A204.1 (cell line): ENCODE data around the gene DROSHA.
"Not testable (repeated sequence)": the region's sequence is repeated elsewhere in the genome, so short reads cannot be mapped to it uniquely, and the experiment has no call there.

Experiments
- FAIRE-seq: peaks from 2 replicates; lab custom pipeline; 2012; peaks lifted over from hg19 to GRCh38; lab: Jason Lieb, UNC

Gene DROSHA

DNA sequence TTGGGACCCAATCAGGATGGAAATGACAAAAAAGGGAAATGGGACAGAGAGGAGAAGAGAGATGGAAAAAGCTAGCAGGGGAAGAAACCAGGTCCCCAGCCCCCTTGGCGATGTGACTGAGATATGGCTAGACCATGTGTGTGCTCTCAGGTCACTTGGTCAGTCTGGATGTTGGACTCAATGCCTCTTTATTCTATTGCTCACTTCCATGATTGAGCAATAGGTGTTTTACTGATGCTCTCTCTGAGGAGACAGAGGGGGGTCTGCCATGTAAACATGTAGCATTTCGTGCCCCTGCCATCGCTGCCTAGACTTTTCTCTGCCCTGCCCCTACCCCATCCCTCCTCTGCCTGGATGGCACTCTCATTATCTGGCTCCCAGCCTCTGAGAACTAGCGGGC is 150.6 kb downstream of the DROSHA start:
- no peak for FAIRE-seq

DNA sequence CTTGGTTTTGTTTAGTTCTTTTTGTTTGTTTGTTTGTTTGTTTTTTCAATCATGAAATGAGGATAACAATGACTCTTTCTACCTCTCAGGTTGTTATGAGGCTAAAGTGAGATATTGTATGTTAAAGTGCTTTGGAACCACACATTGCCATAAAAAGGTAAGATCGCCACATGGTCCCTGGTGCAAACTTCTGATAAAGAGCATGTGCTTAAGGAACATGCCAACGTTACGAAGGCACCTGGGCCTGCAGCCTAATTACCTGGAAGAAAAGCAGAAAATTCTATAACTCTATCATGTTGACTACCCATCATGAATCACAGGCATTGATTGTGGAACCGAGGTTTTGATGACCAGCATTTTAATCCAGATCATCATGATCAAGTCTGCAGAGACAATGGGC is 151.8 kb downstream of the DROSHA start:
- FAIRE-seq: no peak

- no peak for FAIRE-seq
Observed at GRCh38 chr5:31378838-31379237, 153.1 kb downstream of the DROSHA start.

GRCh38 chr5:31378136-31378535 is 153.8 kb downstream of the DROSHA start:
- FAIRE-seq: no peak

DNA sequence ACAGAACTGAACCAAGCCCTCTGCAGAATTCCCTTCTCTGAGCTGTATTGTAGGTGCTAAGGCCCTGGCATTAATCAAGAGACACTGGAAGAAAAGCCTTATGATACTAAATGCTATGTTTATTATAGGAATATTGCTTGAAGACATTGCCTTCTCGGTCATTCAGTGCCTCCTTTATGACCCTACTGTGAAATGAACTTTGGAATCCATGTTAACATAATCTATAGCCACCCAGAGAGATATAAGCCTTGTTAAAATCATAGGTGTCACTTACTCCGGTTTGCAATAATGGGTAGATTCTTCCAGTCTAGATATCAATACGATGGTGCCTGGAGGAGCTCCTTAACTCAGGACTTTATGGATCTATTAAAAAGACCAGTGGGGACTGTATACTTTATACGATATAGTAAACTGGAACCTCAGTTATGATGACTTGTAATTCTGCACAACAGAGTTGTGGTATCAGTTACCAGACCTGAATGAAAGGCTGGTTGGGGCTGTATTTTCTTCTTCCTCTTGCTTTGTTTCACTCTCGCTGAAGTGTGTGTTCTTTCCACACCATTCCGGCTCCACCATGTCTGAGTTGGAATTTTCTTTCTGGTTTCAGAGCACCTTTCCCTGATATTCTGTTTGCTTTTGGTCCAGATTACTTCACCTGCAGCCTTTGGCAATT is 154.5 kb downstream of the DROSHA start:
- FAIRE-seq: no peak

- FAIRE-seq: no peak
Observed at GRCh38 chr5:31375999-31376720, 155.7 kb downstream of the DROSHA start.

- FAIRE-seq: no peak
Observed at GRCh38 chr5:31372124-31372523, 159.8 kb downstream of the DROSHA start.

- no peak for FAIRE-seq
Observed at GRCh38 chr5:31366941-31367340, 165.0 kb downstream of the DROSHA start.

- FAIRE-seq: no peak
Observed at GRCh38 chr5:31365776-31366175, 166.1 kb downstream of the DROSHA start.

DNA sequence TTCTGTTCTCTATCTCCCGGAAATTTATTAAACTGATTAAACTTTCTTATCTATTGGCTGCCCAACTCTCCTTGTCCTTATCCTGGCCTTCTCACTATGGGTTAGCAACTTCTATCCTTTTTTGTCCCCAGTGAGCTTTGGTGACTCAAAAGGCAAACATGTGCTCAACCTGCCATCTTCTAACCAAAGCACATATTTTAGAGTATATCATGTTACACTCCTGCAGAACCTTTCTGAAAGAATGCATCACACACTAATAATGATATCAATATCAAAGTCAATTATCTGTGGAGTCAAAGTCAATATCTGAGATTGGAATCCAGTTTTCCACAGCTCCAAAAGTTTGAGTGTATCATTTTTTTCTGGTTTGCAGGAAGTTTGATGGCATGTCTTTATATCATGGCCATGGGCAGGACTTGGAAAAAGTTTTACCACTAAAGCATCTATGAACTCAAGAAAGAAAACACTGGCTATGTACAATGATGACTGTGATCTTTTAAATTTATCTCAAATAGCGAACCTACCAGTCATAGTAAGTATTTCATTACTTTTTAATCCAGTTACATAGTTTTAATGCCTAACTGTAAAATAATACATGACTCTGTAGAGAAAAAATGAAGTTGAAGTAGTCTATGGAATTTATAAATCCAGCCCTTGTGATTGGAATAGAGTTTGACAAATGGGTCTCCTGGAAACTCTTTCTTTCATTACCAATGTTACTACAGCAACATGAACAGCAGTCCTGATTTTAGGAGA is 166.8 kb downstream of the DROSHA start:
- no peak for FAIRE-seq

DNA sequence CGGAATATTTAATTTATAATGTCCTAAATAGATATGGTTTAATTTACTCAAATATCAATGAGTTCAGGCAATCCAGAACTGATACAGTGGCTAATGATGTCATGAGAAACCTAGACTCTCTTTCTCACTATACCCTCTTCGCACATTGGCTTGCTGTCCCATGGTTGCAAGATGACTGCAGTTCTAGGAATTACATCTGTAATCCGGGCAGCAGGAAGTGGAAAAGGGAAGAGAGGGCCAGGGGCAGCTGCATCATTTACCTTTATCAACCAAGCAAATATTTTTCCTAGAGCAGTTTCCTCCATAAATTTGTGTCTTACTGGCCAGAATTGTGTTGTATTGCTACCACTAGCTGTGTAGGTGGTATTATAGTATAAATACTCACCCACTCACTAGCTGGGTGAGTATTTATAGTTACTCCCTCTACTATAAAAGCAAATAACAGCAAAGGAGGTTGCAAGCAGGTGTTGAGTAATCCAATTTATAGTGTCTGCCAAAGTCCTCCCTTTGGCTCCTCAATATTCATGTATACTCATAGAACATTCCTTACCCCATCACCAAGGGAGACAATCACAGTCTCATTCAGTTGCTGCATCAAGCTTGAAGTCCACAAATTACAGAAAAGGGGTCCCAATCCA is 168.8 kb downstream of the DROSHA start:
- FAIRE-seq: no peak

DNA sequence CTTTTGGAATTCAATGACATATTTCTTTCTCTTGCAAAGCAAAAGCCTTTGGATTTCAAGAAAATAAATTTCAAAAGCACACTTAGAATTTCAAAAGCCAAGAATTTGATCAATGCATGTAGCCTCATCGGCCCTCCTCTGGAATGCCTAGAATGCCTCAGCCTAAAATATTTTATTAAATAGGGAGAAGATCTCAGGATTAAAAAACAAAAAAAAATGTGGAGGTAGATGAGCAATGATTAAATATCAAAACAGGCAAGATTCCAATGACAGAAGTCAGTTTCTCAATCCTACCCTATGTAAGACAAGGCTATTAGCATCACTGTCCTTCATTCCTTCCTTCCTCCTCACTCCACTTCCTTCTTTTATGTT is 169.4 kb downstream of the DROSHA start:
- FAIRE-seq: no peak

DNA sequence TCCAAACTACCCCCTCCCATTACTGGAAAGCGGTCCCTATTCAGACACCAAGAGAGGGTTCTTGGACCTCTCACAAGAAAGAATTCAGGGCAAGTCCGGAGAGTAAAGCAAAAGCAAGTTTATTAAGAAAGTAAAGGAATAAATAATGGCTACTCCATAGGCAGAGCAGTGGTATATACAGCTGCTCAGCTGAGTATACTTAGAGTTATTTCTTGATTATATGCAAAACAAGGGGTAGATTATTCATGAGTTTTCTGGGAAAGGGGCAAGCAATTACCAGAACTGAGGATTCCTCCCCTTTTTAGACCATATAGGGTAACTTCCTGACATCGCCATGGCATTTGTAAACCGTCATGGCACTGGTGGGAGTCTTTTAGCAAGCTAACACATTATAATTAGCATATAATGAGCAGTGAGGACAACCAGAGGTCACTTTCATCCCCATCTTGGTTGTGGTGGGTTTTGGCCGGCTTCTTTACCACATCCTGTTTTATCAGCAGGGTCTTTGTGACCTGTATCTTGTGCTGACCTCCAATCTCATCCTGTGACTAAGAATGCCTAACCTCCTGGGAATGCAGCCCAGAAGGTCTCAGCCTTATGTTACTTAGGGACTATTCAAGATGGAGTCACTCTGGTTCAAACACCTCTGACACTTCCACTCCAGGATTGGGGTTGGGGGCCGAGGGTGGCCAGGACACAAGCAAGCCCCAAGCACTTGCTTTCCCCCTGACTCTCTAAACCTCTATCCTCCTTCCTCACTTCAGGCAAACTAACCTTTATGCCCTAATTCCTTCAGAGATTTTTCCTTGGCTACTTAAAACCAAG is 170.0 kb downstream of the DROSHA start:
- not testable (repeated sequence) for FAIRE-seq

GRCh38 chr5:31361234-31361633 is 170.7 kb downstream of the DROSHA start:
- FAIRE-seq: no peak

GRCh38 chr5:31359839-31360238 is 172.1 kb downstream of the DROSHA start:
- FAIRE-seq: no peak

DNA sequence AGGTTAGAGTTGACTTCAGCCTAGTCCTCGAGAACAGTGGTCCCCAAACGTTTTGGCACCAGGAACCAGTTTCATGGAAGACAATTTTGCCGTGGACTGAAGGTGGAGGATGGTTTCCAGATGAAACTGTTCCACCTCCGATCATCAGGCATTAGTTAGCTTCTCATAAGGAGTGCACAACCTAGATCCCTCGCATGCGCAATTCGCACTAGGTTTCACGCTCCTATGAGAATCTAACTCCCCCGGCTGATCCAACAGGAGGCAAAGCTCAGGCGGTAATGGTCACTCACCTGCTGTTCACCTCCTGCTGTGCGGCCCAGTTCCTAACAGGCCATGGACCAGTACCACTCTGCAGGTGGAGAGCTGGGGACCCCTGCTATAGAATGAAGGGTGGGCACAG is 174.9 kb downstream of the DROSHA start:
- FAIRE-seq: no peak

DNA sequence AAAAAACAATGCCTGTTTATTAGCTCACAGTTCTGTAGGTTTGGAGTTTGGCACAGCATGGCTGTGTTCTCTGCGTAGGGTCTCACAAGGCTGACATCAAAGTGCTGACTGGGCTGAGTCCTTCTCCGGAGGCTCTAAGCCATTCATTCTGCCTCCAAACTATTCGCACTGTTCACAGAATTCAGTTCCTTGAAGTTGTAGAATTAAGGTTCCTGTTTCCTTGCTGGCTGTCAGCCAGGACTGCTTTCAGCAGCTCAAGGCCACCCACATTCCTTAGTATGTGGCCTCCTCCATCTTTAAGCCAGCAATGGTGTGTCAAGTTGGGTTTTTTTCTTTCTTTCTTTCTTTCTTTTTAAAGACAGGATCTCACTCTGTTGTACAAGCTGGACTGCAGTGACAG is 176.6 kb downstream of the DROSHA start:
- FAIRE-seq: no peak
